Body of pancreas (tissue), 4 donors: ENCODE results near the gene BANK1.

ENCODE experiments used
- CTCF ChIP-seq, 7 experiments: fragments of 450-650 bp in 4 of 7; fragments of 200-600 bp in 3 of 7; sonication (generic) in 3 of 7; IDR thresholded peaks; one replicate each; pipeline ENCODE4 v1.5.1; 2016 to 2019; ENCODE audit warnings: antibody characterized with exemption in 7 of 7
- POLR2A ChIP-seq, 3 donors: fragments of 450-650 bp; IDR thresholded peaks; one replicate each; pipeline ENCODE4 v1.6.1; 2016; ENCODE audit warnings: antibody characterized with exemption in 3 of 3, mild to moderate bottlenecking in 2 of 3

GRCh38 chr4:102120846-102121245, 330.3 kb downstream of the BANK1 start:
- no peak for TF ChIP-seq CTCF (IDR thresholded peaks at IDR 0.05)
- TF ChIP-seq POLR2A (IDR thresholded peaks at IDR 0.05) = no peak
